Caco-2 (cell line): ENCODE results near the gene LHX6. TPM values are rescaled to one million over a fixed set of nuclear protein-coding genes. Genes with fewer than 3 reads are reported as not detected.
A peak's percentile ranks its signal among the peaks of the same experiment; 100 is the strongest.

Experiments
- BruUV-seq: library from RNA; stranded (reverse); fragments of 400-500 nt; replicated peaks from 2 replicates; lab custom pipeline; 2021; lab: Mats Ljungman, UMichigan
- CTCF ChIA-PET: fragments of 300-600 bp; sonication (Branson Sonifier 250); formaldehyde crosslinking; loops from one replicate; lab custom pipeline; 2022; ENCODE audit warnings: antibody characterized with exemption; lab: Charles Lee
- POLR2A ChIA-PET: fragments of 300-600 bp; sonication (Branson Sonifier 250); formaldehyde crosslinking; loops from one replicate; lab custom pipeline; 2022; ENCODE audit warnings: antibody characterized with exemption; lab: Charles Lee
- DNase-seq, 2 experiments: peaks; one replicate each; pipeline versions ENCODE4 v3.0.0 to v3.0.0-alpha.2; 2020 to 2022
- H3K27me3 ChIP-seq: replicated peaks from 2 replicates; pipeline ENCODE4 v1.6.0; 2011; ENCODE audit warnings: low read length; ENCODE audit not compliant: control insufficient read depth, insufficient read depth
- H3K36me3 ChIP-seq: 2 replicates; pipeline ENCODE4 v1.5.1; 2011; ENCODE audit warnings: low read length; ENCODE audit not compliant: control insufficient read depth, insufficient read depth
- H3K4me1 ChIP-seq: fragments of 250-450 bp; sonication (Bioruptor Pico); 2 replicates; pipeline ENCODE4 v1.5.1; 2020; ENCODE audit warnings: mild to moderate bottlenecking
- H3K4me3 ChIP-seq: 2 replicates; pipeline ENCODE4 v1.5.1; 2011; ENCODE audit warnings: low read depth, mild to moderate bottlenecking, control low read depth, low read length
- H3K9me3 ChIP-seq: fragments of 250-450 bp; sonication (Bioruptor Pico); 2 replicates; pipeline ENCODE4 v1.5.1; 2020; ENCODE audit warnings: mild to moderate bottlenecking, moderate library complexity
- H3K27ac Mint-ChIP-seq: one replicate; pipeline ENCODE4 v1.8.0; 2022; ENCODE audit warnings: mixed read lengths; ENCODE audit not compliant: unreplicated experiment
- H3K27me3 Mint-ChIP-seq: one replicate; pipeline ENCODE4 v1.8.0; 2022; ENCODE audit warnings: mixed read lengths; ENCODE audit not compliant: insufficient read depth, unreplicated experiment
- H3K36me3 Mint-ChIP-seq: one replicate; pipeline ENCODE4 v1.8.0; 2022; ENCODE audit warnings: mild to moderate bottlenecking, mixed read lengths; ENCODE audit not compliant: insufficient read depth, unreplicated experiment
- H3K4me1 Mint-ChIP-seq: one replicate; pipeline ENCODE4 v1.8.0; 2022; ENCODE audit warnings: low read depth, mixed read lengths; ENCODE audit not compliant: unreplicated experiment
- H3K4me3 Mint-ChIP-seq: one replicate; pipeline ENCODE4 v1.8.0; 2022; ENCODE audit warnings: mild to moderate bottlenecking, moderate library complexity, mixed read lengths; ENCODE audit not compliant: unreplicated experiment
- H3K9me3 Mint-ChIP-seq: one replicate; pipeline ENCODE4 v1.8.0; 2022; ENCODE audit warnings: mixed read lengths; ENCODE audit not compliant: unreplicated experiment
- CTCF ChIP-seq, 2 experiments: fragments of 200-600 bp in 1 of 2; IDR thresholded peaks; 1 replicate in 1 of 2; 2 replicates in 1 of 2; pipeline versions ENCODE4 v1.5.1 to v1.8.0; 2011 to 2022; ENCODE audit warnings: antibody characterized with exemption in 1 of 2, control low read depth in 1 of 2, inconsistent platforms in 1 of 2, low read depth in 1 of 2, low read length in 1 of 2, mild to moderate bottlenecking in 1 of 2, moderate library complexity in 1 of 2; ENCODE audit not compliant: insufficient read depth in 1 of 2, severe bottlenecking in 1 of 2, unreplicated experiment in 1 of 2
- intact Hi-C: fragments of 100-400 bp; cut with micrococcal nuclease; formaldehyde crosslinking; loops from one replicate; pipeline ENCODE4 v1.10.0; 2022; ENCODE audit not compliant: unreplicated experiment
- total RNA-seq: library from RNA; stranded (reverse); gene quantifications from 2 replicates; pipeline ENCODE4 v1.2.3, GENCODE V29; 2022

LHX6 gene
- total RNA-seq, 1 experiment from 2014 or later = 6.1 TPM

- H3K4me1 Mint-ChIP-seq = no peaks in the 10 kb centered on the region
- no peak overlapping the region for H3K27ac Mint-ChIP-seq
- Histone ChIP-seq H3K27me3 (peaks cover 1% of the 10 kb centered on the region; the same call in 1 of the 2 replicates), H3K4me3 (peak overlapping the region; percentile 47), H3K9me3 (no peaks in the 10 kb centered on the region), H3K36me3 (no peaks in the 10 kb centered on the region), H3K4me1 (0 out of 2 replicates have a peak, but pooled peaks cover 8% of the 10 kb centered on the region)
- H3K36me3 Mint-ChIP-seq = no peaks in the 10 kb centered on the region
- TF ChIP-seq CTCF (IDR thresholded peaks at IDR 0.05; ENCODE audit: insufficient read depth in 1 of 2, low read depth in 1 of 2, low read length in 1 of 2, severe bottlenecking in 1 of 2, unreplicated experiment in 1 of 2) = no peak
- peaks cover 5% of the 10 kb centered on the region for H3K27me3 Mint-ChIP-seq
- no TSS peak for BruUV-seq
- DNase-seq = no peak
- ChIA-PET CTCF (interaction anchor here (1.0 kb wide), 1 partner anchor 492 kb away, joined by 4 read pairs; no protein-coding TSS in a partner anchor), POLR2A (interaction anchor here (0.6 kb wide), 1 partner anchor 16 kb away, joined by 8 read pairs; no protein-coding TSS in a partner anchor)
- no peaks in the 10 kb centered on the region for H3K9me3 Mint-ChIP-seq
- intact Hi-C loops = no loop called here
- no peak overlapping the region for H3K4me3 Mint-ChIP-seq
Measured at GRCh38 chr9:122228191-122228567, 578 bp downstream of the LHX6 start.

GRCh38 chr9:122227575-122227900, 1.2 kb downstream of the LHX6 start:
- Mint-ChIP-seq H3K4me1 (no peaks in the 10 kb centered on the region), H3K27me3 (peaks cover 5% of the 10 kb centered on the region), H3K27ac (no peak overlapping the region), H3K4me3 (no peak overlapping the region), H3K36me3 (no peaks in the 10 kb centered on the region), H3K9me3 (no peaks in the 10 kb centered on the region)
- CTCF ChIA-PET = interaction anchor here (1.0 kb wide), 1 partner anchor 491 kb away, joined by 4 read pairs; no protein-coding TSS in a partner anchor
- Histone ChIP-seq H3K36me3 (no peaks in the 10 kb centered on the region), H3K9me3 (no peaks in the 10 kb centered on the region), H3K27me3 (peaks cover 1% of the 10 kb centered on the region; the same call in 1 of the 2 replicates), H3K4me3 (no peak overlapping the region), H3K4me1 (0 out of 2 replicates have a peak, but pooled peaks cover 8% of the 10 kb centered on the region)
- DNase-seq = no peak
- BruUV-seq = no TSS peak
- TF ChIP-seq CTCF (IDR thresholded peaks at IDR 0.05; ENCODE audit: insufficient read depth in 1 of 2, low read depth in 1 of 2, low read length in 1 of 2, severe bottlenecking in 1 of 2, unreplicated experiment in 1 of 2) = no peak
- intact Hi-C loops = no loop called here
- POLR2A ChIA-PET = no interaction called here

GRCh38 chr9:122226758-122227574, 1.8 kb downstream of the LHX6 start:
- Histone ChIP-seq H3K27me3 (peaks cover 1% of the 10 kb centered on the region; the same call in 1 of the 2 replicates), H3K9me3 (no peaks in the 10 kb centered on the region), H3K4me1 (0 out of 2 replicates have a peak, but pooled peaks cover 8% of the 10 kb centered on the region), H3K36me3 (no peaks in the 10 kb centered on the region), H3K4me3 (no peak overlapping the region)
- Mint-ChIP-seq H3K36me3 (no peaks in the 10 kb centered on the region), H3K27me3 (peaks cover 5% of the 10 kb centered on the region), H3K4me1 (no peaks in the 10 kb centered on the region), H3K27ac (no peak overlapping the region), H3K9me3 (no peaks in the 10 kb centered on the region), H3K4me3 (peak overlapping the region; percentile 18)
- POLR2A ChIA-PET = no interaction called here
- intact Hi-C loops = no loop called here
- no TSS peak for BruUV-seq
- CTCF ChIA-PET = no interaction called here
- TF ChIP-seq CTCF (IDR thresholded peaks at IDR 0.05; ENCODE audit: insufficient read depth in 1 of 2, low read depth in 1 of 2, low read length in 1 of 2, severe bottlenecking in 1 of 2, unreplicated experiment in 1 of 2) = no peak
- DNase-seq = no peak
